Breast epithelium (tissue), 3 donors: Measurements from ENCODE around the gene SAMM50.

ENCODE experiments used
- POLR2A ChIP-seq: fragments of 450-650 bp; IDR thresholded peaks from one replicate; pipeline ENCODE4 v1.6.1; 2016; ENCODE audit warnings: antibody characterized with exemption, mild to moderate bottlenecking, moderate library complexity
- POLR2AphosphoS5 ChIP-seq, 3 donors: sonication (generic); formaldehyde crosslinking; IDR thresholded peaks; one replicate each; pipeline ENCODE4 v1.6.1; 2017; ENCODE audit warnings: antibody characterized with exemption in 3 of 3
- TF ChIP-seq, protein P1 (sequence below), 3 donors: fragments of 450-650 bp; IDR thresholded peaks; one replicate each; pipeline ENCODE4 v1.5.1; 2016 to 2017; ENCODE audit warnings: antibody characterized with exemption in 3 of 3, mild to moderate bottlenecking in 3 of 3, moderate library complexity in 3 of 3

- TF ChIP-seq, protein P1, sequence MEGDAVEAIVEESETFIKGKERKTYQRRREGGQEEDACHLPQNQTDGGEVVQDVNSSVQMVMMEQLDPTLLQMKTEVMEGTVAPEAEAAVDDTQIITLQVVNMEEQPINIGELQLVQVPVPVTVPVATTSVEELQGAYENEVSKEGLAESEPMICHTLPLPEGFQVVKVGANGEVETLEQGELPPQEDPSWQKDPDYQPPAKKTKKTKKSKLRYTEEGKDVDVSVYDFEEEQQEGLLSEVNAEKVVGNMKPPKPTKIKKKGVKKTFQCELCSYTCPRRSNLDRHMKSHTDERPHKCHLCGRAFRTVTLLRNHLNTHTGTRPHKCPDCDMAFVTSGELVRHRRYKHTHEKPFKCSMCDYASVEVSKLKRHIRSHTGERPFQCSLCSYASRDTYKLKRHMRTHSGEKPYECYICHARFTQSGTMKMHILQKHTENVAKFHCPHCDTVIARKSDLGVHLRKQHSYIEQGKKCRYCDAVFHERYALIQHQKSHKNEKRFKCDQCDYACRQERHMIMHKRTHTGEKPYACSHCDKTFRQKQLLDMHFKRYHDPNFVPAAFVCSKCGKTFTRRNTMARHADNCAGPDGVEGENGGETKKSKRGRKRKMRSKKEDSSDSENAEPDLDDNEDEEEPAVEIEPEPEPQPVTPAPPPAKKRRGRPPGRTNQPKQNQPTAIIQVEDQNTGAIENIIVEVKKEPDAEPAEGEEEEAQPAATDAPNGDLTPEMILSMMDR (IDR thresholded peaks at IDR 0.05): no peak
- TF ChIP-seq POLR2A (no peak), POLR2AphosphoS5 (IDR thresholded peaks at IDR 0.05) (no peak)
Measured at GRCh38 chr22:43995057-43995685, 39.9 kb downstream of the SAMM50 start.
